Liver (tissue), 3 donors: ENCODE measurements around the gene DNTT.

Experiments
- ATF3 ChIP-seq: IDR thresholded peaks from 2 replicates; pipeline ENCODE4 v1.6.1; 2016; ENCODE audit warnings: antibody characterized with exemption
- CTCF ChIP-seq: fragments of 150-350 bp; IDR thresholded peaks from 2 replicates; pipeline ENCODE4 v1.5.1; 2017; ENCODE audit warnings: improper control_type of control experiment, low read depth, low read length; ENCODE audit not compliant: missing input control
- EGR1 ChIP-seq, 2 donors: IDR thresholded peaks; 2 replicates each; pipeline ENCODE4 v1.6.1; 2016 to 2018; ENCODE audit warnings: antibody characterized with exemption in 2 of 2, low read depth in 2 of 2
- FOXA2 ChIP-seq: IDR thresholded peaks from 2 replicates; pipeline ENCODE4 v1.6.1; 2016; ENCODE audit warnings: antibody characterized with exemption
- GABPA ChIP-seq, 2 donors: IDR thresholded peaks in 1 of 2; conservative IDR thresholded peaks in 1 of 2; 2 replicates each; pipeline ENCODE4 v1.6.1; 2016; ENCODE audit warnings: antibody characterized with exemption in 2 of 2, mild to moderate bottlenecking in 1 of 2, moderate library complexity in 1 of 2
- HNF4G ChIP-seq: IDR thresholded peaks from 2 replicates; pipeline ENCODE4 v1.6.1; 2016; ENCODE audit warnings: antibody characterized with exemption
- JUND ChIP-seq, 2 donors: IDR thresholded peaks; 2 replicates each; pipeline ENCODE4 v1.6.1; 2016; ENCODE audit warnings: antibody characterized with exemption in 2 of 2
- MAX ChIP-seq: IDR thresholded peaks from 2 replicates; pipeline ENCODE4 v1.6.1; 2016; ENCODE audit warnings: antibody characterized with exemption
- RAD21 ChIP-seq, 2 donors: IDR thresholded peaks; 2 replicates each; pipeline ENCODE4 v1.6.1; 2016; ENCODE audit warnings: antibody characterized with exemption in 2 of 2, mild to moderate bottlenecking in 2 of 2
- REST ChIP-seq: IDR thresholded peaks from 2 replicates; pipeline ENCODE4 v1.6.1; 2016; ENCODE audit warnings: antibody characterized with exemption, mild to moderate bottlenecking
- SP1 ChIP-seq: IDR thresholded peaks from 2 replicates; pipeline ENCODE4 v1.6.1; 2018; ENCODE audit warnings: antibody characterized with exemption, mild to moderate bottlenecking
- TAF1 ChIP-seq: conservative IDR thresholded peaks from 2 replicates; pipeline ENCODE4 v1.6.1; 2016; ENCODE audit warnings: antibody characterized with exemption, mild to moderate bottlenecking
- YY1 ChIP-seq: IDR thresholded peaks from 2 replicates; pipeline ENCODE4 v1.6.1; 2016; ENCODE audit warnings: antibody characterized with exemption, mild to moderate bottlenecking
- TF ChIP-seq, protein P1 (sequence below): IDR thresholded peaks from 2 replicates; pipeline ENCODE4 v1.6.1; 2016; ENCODE audit warnings: antibody characterized with exemption
- donor health status: healthy.
- donor health status: healthy.

- no peak for TF ChIP-seq CTCF
- peak; percentile 59 for TF ChIP-seq REST
- TF ChIP-seq TAF1: no peak
- peak; percentile 75 to 87 for TF ChIP-seq EGR1 (IDR thresholded peaks at IDR 0.05; ENCODE audit: low read depth in 2 of 2)
- peak; percentile 61 for TF ChIP-seq FOXA2
- peak; percentile 87 for TF ChIP-seq MAX
- TF ChIP-seq GABPA (IDR thresholded peaks at IDR 0.05 in 1 of 2, conservative IDR thresholded peaks at IDR 0.05 in 1 of 2): peak in 1 of 2 donors; percentile 73
- TF ChIP-seq, protein P1, sequence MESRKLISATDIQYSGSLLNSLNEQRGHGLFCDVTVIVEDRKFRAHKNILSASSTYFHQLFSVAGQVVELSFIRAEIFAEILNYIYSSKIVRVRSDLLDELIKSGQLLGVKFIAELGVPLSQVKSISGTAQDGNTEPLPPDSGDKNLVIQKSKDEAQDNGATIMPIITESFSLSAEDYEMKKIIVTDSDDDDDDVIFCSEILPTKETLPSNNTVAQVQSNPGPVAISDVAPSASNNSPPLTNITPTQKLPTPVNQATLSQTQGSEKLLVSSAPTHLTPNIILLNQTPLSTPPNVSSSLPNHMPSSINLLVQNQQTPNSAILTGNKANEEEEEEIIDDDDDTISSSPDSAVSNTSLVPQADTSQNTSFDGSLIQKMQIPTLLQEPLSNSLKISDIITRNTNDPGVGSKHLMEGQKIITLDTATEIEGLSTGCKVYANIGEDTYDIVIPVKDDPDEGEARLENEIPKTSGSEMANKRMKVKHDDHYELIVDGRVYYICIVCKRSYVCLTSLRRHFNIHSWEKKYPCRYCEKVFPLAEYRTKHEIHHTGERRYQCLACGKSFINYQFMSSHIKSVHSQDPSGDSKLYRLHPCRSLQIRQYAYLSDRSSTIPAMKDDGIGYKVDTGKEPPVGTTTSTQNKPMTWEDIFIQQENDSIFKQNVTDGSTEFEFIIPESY: peak; percentile 63
- TF ChIP-seq RAD21 (IDR thresholded peaks at IDR 0.05): peak; percentile 37 to 38
- TF ChIP-seq YY1: peak; percentile 69
- TF ChIP-seq HNF4G: no peak
- peak; percentile 81 for TF ChIP-seq SP1
- no peak for TF ChIP-seq ATF3
- no peak for TF ChIP-seq JUND (IDR thresholded peaks at IDR 0.05)
Observed at GRCh38 chr10:96275685-96276418, 28.4 kb upstream of the DNTT start.
